NOMO-1 treated with DMSO at 0.1 percent for 48 hours (cell line): ENCODE results near the gene GPATCH2L.

Experiments
- DNase-seq: peaks from one replicate; lab custom pipeline; 2025; ENCODE audit not compliant: unreplicated experiment; lab: John Stamatoyannopoulos, UW

GPATCH2L gene

DNA sequence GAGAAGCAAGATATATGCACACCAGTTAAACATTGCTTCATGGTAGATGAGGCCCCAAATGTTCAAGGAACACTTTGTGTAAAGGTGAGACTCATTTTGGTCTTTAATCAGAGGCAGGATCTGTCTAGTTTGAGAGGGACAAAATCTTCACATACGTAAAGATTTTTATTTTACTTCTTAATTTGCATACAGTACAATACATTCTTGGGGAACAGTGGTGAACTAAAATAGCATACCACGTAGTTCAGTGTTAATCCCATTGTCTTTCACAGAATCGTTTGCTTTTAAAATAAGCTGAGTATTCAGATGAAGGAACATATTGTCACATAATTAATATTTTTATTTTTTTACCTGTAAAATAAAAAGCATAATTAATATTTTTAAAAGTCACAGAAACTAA, 43.3 kb downstream of the GPATCH2L start:
- DNase-seq, result no peak

DNA sequence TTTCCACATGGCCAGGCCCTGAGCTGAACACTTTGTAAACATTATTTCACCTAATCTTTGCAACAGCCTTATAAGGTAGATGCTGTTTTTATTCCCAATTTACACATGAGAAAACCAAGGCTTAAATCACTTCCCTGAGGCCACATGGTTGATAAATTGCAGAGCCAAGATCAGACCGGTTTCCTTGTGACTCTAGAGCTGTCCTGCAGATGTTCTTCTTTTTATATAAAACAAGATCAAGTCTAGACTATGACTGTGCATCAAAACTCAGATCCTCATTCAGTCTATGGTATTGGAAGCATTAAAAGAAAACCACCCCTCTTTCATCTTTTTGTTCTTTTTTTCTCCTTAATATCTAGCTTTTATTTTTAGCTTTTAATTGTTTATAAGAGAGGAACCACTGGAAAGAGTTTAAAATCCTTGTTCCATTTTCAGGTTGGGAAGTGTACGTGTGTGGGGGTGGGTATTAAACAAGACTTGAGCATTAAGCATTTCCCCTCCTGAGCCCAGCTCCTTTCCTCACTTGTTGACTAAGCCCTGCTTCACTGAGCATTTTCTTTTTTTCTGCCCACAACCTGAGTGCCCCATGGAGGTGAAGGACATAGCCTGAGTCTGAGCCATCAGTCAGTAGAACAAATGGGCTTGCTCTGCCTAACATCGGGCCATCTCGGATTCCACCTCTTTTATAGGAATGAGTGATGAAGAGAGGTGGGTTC, 45.4 kb downstream of the GPATCH2L start:
- no peak for DNase-seq

DNA sequence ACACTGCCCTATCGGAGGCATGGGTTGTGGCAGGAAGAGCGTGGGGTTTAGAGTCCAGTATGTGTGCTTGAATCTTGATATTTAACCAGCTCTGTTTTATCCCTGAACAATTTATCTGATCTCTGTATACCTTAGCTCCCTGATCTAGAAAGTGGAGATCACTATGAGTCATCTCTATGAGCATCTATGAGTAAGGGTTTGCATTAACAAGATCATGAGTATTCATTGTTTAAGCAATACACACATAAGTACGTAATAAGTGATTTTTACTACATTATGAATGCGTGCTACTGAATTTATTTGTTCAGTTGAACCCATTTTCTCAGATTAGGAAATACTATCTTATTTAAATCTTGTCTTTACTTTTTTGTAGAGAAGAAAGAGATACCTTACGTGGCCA, 49.4 kb downstream of the GPATCH2L start:
- DNase-seq, result no peak

DNA sequence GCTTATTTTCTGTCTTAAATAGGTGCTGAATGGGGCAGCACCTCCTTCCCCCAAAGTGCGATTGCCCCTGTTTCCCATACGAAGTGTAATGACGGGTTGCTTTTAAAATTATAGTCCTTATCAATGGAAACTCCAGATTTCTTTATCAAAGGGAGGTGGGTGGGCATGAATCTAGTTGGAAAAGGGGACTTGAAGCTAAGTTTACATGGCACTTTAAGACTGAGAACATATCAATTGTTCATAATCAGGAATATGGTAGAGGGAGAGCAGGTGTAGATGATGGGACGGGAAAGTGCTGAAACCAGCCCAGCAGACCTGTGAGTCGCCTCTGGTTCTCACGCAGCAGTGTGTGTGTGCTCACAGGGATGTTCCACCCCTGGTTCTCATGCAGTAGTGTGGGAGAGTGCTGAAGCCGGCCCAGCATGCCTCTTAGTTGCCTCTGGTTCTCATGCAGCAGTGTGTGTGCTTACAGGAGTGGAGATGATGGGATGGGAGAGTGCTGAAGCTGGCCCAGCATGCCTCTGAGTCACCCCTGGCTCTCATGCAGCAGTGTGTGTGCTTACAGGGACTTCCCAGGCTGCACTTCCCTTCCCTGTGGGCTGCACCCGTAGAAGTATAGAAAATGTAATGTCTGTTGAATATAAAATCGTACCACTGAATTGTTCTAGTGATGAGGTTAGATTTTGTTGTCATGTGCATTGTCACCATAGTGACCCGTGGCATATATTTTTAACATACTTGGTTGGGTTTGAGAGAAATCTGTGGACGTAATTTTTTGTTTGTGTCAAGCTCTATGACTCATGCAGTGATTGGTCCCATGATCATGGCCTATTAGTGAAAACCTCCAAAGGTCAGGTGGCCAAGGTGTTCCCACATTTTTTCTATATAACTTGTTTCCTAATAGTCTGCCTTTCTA, 51.6 kb downstream of the GPATCH2L start:
- no peak for DNase-seq

DNA sequence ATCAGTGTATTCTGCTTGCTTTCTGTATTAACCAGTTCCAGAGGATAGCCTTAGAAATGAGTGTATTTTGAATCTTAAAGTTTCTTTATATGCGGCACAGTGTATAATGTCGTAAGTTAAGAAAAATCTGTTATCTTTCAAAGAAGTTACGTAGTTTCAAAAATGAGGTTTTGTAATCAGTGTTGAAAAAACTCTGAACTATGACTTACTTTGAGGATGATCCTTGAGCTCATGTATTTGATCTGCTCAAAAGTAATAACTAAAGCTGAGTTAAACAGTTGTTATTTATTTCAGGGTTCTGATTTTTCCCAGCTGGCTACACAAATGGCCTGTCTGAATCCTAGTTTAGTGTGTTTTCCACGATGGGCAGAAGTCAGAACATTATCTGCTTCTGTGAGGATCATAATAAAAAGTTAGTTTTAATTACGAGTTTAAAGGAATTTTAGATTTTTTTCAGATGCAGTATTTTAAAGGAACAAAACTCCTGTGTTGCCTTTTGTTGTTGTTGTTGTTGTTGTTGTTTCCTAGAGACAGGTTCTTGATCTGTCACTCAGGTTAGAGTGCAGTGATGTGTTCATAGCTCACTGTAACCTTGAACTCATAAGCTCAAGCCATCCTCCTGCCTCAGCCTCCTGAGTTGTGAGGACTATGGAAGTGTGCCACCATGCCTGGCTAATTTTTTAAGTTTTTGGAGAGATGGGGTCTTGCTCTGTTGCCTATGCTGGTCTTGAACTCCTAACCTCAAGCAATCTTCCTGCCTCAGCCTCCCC, 52.9 kb downstream of the GPATCH2L start:
- DNase-seq, result no peak

DNA sequence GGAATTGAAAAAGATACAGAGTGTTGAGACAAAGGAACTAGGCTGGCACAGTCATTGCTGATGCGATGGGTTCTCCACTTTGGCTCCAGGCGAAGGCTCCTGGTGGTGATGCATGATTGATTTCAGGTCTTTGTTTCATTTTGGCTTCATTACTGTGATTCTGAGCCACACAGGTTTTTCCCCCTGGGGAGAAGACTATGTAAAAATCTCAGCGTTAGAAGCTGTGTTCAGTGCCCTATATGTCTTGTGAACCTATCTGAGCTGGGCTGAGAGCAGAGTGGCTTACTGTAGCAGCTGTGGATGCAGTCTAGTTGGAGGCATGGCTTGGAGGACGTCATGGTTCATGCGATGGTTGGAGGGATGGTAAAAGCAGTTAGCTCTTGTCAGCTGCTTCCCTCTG, 54.0 kb downstream of the GPATCH2L start:
- no peak for DNase-seq

DNA sequence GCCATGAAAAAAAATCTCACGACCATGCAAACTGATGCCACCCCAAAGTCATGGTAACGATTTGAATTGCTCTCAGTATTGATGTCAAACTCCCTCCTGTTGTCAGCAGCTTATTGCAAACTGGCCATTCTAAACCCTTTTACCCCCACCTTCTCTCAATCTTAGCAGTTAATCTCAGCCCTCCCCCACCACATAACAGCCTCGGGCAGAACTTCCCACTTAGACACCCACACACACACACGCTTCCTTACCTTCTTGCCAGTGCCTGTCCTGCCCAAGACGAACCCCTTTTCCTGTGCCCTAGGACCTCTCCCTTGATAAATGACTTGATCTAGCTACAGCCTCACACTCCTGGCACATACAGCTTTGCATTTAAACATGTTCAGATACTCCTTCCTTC, 56.6 kb downstream of the GPATCH2L start:
- DNase-seq, result no peak

DNA sequence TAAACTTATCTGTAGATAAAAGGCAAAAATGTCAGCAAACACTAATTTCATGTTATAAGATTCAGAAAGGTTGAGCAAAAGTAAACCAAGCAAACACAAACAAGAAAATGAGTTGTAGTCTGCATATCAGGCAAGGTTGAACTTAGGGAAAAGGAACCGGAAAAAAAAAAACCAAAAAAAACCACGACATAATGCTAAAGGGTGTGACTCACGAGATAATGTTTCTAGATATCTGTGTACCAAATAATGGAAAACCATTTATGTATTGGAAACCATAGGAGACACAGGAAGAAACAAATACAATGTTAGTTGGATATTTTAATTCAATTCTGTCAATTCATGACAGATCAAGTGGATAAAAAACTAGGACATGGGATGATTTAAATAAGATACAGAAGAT, 60.5 kb downstream of the GPATCH2L start:
- DNase-seq, result no peak

DNA sequence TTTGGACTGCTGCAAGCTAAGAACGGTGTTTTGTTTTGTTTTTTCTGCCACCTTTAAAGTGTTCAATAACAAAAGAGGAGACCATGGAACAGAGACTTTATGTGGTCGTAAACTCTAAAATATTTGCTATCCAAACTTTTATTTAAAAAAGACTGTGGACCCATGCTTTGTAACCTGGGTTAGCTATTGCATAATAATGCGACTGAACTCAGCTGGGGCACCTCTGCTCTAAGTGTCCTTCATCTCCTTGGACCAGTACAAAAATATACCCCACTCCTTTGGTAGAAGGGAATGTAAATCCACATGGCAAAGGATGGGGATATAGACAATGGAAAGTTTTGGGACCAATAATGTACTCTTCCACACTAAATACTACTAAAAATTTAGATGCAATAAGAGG, 65.5 kb downstream of the GPATCH2L start:
- no peak for DNase-seq

DNA sequence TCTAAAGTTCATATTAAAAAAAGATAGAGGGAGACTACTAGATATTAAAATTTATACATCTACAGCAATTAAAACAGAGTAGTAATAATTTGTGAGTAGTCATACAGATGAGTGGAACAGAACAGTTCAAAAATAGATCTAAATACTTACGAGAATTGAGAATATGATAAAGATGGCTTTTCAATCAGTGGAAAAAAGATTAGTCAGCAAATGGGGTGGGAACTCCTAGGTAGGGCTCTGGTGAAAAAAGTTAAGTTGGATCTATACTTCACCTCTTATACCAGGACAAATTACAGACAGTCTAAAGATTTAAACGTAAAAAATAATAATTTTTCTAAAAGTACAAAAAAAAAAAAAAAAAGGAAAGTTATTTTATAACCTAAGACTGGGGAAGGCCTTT, 66.9 kb downstream of the GPATCH2L start:
- no peak for DNase-seq

DNA sequence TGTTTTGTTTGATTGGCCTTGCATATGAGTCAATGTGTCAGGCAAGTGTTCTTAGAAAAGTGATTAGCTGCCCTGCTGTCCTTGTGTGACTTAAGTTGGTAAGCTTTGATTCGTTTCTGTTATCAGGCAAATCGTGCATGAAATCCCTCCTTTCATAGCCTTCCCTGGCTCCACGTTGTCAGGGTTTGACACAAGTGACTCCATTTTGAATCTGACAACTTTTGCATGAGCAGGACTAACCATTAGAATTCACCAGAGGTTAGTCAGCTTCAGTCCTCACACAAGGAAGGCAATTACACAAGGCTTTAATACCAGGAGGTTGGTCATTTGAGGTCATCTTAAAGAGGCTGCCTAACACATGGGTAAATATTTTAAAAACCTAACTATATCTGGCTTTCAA, 68.2 kb downstream of the GPATCH2L start:
- DNase-seq, result no peak

DNA sequence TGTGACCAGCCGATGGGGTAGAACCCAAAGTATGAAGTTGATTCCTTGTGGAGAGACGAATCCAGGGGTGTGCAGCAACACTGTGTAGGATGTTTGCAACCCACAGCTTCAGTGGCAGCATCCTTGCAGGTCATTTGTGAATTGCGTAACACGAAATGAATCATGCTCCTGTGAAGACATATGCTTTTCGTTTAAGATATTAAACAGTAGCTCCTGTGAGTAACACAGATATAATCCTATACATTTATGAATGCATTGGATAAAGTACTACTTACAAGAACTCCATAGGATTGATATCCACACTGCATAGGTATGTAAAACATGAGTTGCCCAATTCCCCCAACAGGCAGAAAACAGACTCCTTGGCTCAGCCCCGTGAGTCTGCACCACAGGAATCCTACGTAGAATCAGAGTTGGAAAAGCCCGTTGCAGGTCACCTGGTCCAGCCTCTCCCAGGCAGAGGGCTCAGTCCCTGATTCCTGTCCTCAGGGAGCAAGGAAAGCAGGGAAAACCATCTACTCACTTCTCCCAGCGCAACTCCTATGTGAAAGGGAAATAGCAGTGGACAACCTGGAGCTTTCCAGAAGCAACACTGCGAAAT, 75.8 kb downstream of the GPATCH2L start:
- DNase-seq, result peak; percentile 66

DNA sequence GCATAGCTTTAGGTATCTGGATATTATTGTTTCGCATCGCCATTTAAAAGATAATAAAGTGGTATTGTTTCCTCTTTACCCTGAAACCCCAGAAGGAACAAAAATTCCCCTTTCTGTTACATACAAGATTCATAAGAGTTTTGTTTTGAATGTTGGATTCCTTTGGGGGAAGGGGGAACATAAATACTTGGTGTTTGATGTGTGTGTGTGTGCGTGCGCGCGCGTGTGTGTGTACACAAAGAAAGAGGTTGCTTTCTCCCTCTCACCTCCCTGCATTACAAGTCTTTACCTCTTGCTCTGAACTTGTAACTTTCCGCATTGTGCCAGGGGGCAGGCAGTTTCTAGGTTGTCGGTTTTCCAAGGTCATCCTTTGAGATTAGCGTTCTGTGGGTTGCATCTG, 76.4 kb downstream of the GPATCH2L start:
- DNase-seq, result no peak

DNA sequence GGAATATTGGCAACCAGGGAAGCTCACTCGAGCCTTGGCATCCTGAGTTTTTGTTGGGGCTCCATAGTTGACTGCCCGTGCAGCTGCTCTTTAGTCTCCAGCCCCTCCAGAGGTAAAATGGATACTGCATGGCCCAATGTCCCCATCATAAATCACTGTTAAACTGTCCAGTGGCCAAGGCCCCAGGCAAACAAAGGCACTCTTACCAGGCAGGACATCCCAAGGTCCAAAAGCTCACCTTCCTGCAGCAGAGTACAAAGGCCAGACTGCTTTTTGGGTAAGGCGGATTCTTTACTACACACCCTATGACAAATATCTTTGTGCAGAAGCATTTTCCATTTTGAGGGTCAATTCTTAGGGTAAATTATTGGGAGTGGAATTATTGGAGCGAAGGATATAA, 81.1 kb downstream of the GPATCH2L start:
- no peak for DNase-seq

DNA sequence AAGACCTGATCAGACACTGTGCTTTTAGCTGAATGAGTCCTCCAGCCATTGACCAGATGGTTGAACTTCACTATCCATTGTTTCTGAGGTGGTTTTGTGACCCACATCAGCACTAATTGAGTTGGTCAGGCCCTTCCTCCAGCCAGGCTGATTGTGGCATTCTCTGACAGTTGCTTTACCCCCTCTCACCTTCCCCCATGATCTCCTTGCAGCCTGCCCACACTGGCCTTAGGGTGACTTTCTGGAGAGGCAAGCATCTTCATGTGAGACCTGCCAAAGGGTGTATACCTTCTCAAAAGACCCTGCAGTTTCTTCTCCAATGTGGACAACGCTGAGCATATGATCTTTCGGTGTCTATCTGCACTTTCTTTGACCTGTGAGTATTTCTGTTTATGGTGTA, 83.9 kb downstream of the GPATCH2L start:
- DNase-seq, result no peak

DNA sequence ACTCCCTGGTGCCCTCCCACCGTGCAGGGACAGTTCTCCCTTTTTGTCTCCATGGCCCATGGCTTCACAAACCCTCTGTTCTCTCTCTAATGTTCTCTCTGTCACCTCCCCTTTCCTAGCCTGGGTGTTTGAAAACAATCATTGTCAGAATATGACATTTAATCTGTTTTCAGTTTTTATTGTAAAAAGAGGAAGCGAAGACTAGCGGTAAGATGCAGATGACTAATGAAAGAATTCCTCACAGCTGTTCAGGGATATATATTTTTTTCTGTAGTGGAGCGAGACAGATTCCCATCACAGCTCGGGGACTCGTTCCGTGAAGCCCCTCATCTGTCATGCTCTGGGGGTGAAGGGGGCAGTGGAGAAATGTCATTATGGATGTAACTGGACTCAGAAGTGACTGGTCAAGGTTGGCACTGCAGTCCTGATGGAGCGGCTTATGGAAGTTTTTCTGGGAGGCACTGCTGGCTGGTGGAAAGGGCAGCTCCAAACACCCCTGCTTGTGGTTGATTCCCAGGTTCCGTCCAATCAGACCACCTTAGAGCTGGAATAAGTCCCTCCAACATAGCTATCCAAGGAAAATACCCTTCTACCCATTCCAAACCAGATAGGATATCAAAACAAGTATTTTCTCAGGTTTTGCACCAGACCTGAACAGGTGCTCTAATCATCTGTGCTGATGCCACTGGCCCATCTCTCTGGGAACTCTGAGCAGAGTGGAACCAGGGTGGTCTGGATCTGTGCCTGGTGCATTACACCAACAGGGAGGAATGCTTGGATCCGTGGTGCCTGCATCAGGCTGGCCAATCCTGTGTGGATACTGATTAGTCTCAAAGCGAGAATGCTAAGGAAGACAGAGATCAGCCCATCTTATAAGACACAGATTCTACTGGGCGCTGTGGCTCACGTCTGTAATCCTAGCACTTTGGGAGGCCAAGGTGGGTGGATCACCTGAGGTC, 84.7 kb downstream of the GPATCH2L start:
- DNase-seq, result peak; percentile 16

DNA sequence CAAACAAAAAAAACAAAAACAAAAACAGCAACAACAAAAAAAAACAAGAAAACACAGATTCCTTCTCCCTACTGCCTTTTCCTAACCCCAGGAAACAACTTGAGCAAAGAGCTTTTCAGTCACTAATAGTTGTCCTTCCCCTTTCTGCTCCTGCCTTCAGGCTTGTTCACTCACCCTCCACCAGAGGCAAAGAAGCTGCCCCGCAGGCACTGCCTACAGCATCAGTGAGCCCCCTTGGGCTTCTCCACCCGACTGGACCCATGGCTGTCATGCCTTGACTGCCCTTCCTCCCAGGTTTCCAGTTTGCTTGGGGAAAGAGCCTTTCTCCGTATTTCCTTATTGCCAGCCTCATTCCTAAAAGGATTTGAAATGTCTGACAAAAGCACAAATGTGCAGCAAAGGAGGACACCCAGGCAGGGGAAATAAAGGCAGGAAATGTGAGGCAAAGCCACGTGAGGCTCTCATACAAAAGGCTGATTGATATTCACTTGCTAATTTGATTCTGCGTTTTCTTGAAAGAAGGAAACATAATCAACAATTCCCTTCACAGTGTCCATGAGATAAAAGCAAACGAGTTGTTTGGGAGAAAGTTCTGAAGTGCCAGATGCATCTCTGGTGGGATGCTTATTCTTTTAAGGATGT, 85.7 kb downstream of the GPATCH2L start:
- DNase-seq, result no peak

DNA sequence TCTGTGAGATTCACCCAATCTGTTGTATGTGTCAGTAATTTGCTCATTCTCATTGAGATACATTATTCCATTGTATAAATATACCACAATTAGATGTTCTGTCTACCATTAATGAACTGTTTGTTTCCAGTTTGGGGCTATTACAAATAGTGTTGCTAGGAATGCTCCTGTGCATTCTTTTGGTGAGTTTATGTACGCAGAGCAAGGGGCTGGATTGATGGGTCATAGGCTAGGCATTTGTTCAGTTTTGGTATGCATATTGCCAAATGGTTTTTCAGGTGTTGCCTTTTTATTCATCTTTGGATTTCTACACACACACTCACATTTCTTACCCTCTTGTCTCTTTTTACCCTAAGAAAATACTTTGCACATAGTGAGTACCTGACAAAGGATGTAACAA, 93.4 kb downstream of the GPATCH2L start:
- no peak for DNase-seq

DNA sequence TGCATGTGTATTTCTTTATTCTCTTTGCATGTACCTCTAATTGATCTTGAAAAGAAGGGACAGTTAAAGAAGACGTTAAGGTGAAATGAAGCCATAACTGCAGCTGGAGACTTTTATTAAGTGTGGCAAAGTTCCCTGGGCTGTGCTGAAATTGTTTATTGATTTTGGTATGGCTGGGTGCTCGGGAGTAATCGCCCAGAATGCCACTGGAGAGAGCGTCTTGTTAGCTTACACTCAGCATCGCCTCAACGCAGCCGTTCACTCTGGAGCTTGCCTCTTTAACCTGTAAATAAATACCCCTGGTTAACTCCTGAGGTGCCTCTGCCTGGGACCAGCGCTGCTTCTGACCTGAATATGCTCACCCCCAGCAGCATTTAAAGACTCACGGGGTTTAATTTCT, 98.6 kb downstream of the GPATCH2L start:
- DNase-seq, result no peak

DNA sequence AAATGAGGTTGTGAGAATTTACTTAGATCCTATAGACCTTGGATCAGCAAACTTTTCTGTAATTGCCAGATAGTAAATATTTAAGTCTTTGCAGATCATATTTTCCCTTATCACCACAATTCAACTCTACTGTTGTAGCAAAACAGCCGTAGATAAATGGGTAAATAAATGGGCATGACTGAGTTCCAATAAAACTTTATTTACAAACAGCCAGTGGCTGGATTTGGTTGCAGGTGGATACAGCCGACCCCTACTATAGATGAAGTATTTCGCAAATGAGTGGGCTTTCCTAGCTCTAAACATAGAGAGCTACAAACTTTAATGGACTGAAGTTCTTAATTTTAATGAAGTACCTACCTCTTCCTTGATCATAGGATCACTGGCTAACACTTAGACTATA, 100.7 kb downstream of the GPATCH2L start:
- DNase-seq, result no peak
